ENCODE measurements around the gene GRK2.

DNA sequence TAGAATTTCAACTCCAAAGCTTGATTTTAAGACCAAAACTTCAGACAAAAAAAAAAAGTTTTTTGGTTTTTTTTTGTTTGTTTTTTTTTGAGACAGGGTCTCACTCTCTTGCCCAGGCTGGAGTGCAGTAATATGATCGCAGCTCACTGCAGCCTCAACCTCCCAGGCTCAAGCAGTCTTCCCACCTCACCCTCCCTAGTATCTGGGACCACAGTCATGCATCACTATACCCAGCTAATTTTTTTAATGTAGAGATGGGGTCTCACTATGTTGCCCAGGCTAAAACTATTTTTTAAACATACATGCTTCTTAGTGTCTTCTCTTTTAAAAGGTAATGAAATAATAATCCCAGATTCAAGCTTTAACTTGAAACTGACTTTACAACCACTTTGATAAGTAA, 35.4 kb upstream of the GRK2 start:
- TF ChIP-seq, protein P1, sequence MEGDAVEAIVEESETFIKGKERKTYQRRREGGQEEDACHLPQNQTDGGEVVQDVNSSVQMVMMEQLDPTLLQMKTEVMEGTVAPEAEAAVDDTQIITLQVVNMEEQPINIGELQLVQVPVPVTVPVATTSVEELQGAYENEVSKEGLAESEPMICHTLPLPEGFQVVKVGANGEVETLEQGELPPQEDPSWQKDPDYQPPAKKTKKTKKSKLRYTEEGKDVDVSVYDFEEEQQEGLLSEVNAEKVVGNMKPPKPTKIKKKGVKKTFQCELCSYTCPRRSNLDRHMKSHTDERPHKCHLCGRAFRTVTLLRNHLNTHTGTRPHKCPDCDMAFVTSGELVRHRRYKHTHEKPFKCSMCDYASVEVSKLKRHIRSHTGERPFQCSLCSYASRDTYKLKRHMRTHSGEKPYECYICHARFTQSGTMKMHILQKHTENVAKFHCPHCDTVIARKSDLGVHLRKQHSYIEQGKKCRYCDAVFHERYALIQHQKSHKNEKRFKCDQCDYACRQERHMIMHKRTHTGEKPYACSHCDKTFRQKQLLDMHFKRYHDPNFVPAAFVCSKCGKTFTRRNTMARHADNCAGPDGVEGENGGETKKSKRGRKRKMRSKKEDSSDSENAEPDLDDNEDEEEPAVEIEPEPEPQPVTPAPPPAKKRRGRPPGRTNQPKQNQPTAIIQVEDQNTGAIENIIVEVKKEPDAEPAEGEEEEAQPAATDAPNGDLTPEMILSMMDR (IDR thresholded peaks at IDR 0.05), result no peak
- TF ChIP-seq POLR2A (IDR thresholded peaks at IDR 0.05), result no peak

All from body of pancreas (tissue), 4 donors.